Activated T-cell treated with anti-CD3 and anti-CD28 coated beads, Interleukin-2, amount 50 U/mL, for 72 hours (primary cell): ENCODE measurements around the gene COMTD1. TPM values are rescaled to one million over a fixed set of nuclear protein-coding genes. Genes with fewer than 3 reads are reported as not detected.
"Not testable (repeated sequence)": the region's sequence is repeated elsewhere in the genome, so short reads cannot be mapped to it uniquely, and the experiment has no call there.

ENCODE experiments used
- ATAC-seq, 2 donors: fragments of 150-1000 bp; cut with Tn5 transposase; replicated peaks in 1 of 2; 2 replicates each; pipeline ENCODE4 v1.10.0; 2021; ENCODE audit warnings: moderate library complexity in 2 of 2, mild to moderate bottlenecking in 1 of 2
- DNase-seq, 2 donors: peaks; one replicate each; pipeline ENCODE4 v3.0.0; 2021 to 2022; ENCODE audit warnings: mixed read lengths in 1 of 2
- H3K27ac Mint-ChIP-seq: one replicate; pipeline ENCODE4 v1.8.0; 2022; ENCODE audit warnings: mild to moderate bottlenecking, moderate library complexity, mixed read lengths
- H3K27me3 Mint-ChIP-seq: one replicate; pipeline ENCODE4 v1.8.0; 2022; ENCODE audit warnings: low read depth, mixed read lengths
- H3K36me3 Mint-ChIP-seq, 2 donors: one replicate each; pipeline ENCODE4 v1.8.0; 2022; ENCODE audit warnings: mixed read lengths in 2 of 2, mild to moderate bottlenecking in 1 of 2; ENCODE audit not compliant: insufficient read depth in 2 of 2
- H3K4me1 Mint-ChIP-seq: one replicate; pipeline ENCODE4 v1.8.0; 2022; ENCODE audit warnings: low read depth, mixed read lengths
- H3K4me3 Mint-ChIP-seq, 2 donors: one replicate each; pipeline ENCODE4 v1.8.0; 2022; ENCODE audit warnings: mild to moderate bottlenecking in 2 of 2, mixed read lengths in 2 of 2, moderate library complexity in 2 of 2
- H3K9me3 Mint-ChIP-seq, 2 donors: one replicate each; pipeline ENCODE4 v1.8.0; 2022; ENCODE audit warnings: mixed read lengths in 2 of 2
- total RNA-seq, 2 donors: library from RNA; stranded (reverse); gene quantifications; one replicate each; pipeline ENCODE4 v1.2.3, GENCODE V29; 2022

The COMTD1 gene
- total RNA-seq, 2 donors from 2014 or later: 26.7 to 31.2 TPM

- no peaks in the 10 kb centered on the region for H3K9me3 Mint-ChIP-seq
- H3K27me3 Mint-ChIP-seq: no peaks in the 10 kb centered on the region
- ATAC-seq (no peak), DNase-seq (no peak)
- peaks cover 26% of the 10 kb centered on the region for H3K4me1 Mint-ChIP-seq
- peaks cover 3 to 4% of the 10 kb centered on the region in 2 donors for H3K36me3 Mint-ChIP-seq
- H3K4me3 Mint-ChIP-seq: no peak overlapping the region
- H3K27ac Mint-ChIP-seq: no peak overlapping the region
Measured at GRCh38 chr10:75207079-75207856, 28.5 kb downstream of the COMTD1 start.

- H3K27me3 Mint-ChIP-seq, H3K36me3 Mint-ChIP-seq, H3K4me3 Mint-ChIP-seq, ATAC-seq, H3K9me3 Mint-ChIP-seq, DNase-seq, H3K27ac Mint-ChIP-seq: not testable (repeated sequence)
- peaks cover 19% of the 10 kb centered on the region for H3K4me1 Mint-ChIP-seq
Measured at GRCh38 chr10:75206638-75207037, 29.1 kb downstream of the COMTD1 start.

DNA sequence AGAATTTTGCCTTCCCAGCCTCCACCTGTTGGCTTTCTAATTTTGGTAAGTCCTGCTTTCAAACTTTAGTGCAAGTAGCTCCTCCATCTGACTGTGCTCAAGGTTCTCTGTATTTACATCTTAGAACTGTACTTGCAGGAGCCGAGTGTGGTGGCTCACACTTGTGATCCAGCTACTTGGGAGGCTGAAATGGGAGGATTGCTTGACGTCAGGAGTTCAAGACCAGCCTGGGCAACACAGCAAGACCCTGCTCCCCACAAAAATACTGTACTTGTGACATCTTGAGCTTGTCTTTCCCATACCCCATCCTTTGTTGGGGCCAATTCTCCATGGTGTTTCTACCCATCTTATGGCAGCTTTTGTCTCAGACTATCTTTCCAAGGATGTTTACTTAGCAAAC lies 29.8 kb downstream of the COMTD1 start:
- H3K4me3 Mint-ChIP-seq: no peak overlapping the region
- H3K9me3 Mint-ChIP-seq: no peaks in the 10 kb centered on the region
- peaks cover 16% of the 10 kb centered on the region for H3K4me1 Mint-ChIP-seq
- ATAC-seq (no peak), DNase-seq (no peak)
- peaks cover 0 to 1% of the 10 kb centered on the region in 2 donors for H3K36me3 Mint-ChIP-seq
- H3K27ac Mint-ChIP-seq: no peak overlapping the region
- no peaks in the 10 kb centered on the region for H3K27me3 Mint-ChIP-seq

DNA sequence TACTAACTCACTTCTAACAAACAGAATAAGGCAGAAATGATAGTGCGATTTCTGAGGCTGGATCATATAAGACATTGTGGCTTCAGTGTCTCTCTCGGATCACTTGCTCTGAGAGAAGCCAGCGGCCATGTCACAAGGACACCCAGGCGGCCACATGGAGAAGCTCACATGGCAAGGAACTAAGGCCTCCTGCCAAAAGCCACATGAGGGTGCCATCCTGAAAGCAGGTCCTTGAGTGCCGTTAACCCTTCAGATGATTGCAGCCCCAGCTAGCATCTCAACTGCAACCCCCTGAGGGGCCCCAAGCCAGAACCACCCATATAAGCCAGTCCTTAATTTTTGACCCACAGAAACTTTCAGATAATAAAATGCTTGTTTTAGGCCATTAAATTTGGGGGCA lies 32.0 kb downstream of the COMTD1 start:
- H3K4me3 Mint-ChIP-seq: no peak overlapping the region
- ATAC-seq (no peak), DNase-seq (no peak)
- H3K4me1 Mint-ChIP-seq: peaks cover 11% of the 10 kb centered on the region
- no peaks in the 10 kb centered on the region for H3K36me3 Mint-ChIP-seq
- no peak overlapping the region for H3K27ac Mint-ChIP-seq
- no peaks in the 10 kb centered on the region for H3K27me3 Mint-ChIP-seq
- no peaks in the 10 kb centered on the region for H3K9me3 Mint-ChIP-seq

DNA sequence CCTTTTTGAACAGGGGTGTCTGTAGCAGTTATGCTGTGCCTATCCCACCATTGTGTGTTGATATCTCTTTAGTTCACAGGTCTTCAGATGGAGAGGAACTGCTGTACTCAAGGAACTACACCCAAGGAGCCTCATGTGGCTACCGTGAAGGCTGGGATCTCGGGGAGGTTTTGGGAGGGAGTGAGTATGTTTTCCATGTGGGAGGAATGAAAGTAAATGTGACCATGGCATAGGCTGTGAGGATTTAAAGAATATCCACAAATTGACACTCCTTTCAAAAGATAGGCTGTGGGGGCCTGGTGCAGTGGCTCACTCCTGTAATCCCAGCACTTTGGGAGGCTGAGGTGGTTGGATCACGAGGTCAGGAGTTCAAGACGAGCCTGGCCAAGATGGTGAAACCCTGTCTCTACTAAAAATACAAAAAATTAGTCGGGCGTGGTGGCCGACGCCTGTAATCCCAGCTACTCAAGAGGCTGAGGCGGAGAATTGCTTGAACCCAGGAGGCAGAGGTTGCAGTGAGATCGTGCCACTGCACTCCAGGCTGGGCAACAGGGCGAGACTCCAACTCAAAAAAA lies 32.6 kb downstream of the COMTD1 start:
- not testable (repeated sequence) for DNase-seq, H3K36me3 Mint-ChIP-seq, H3K4me1 Mint-ChIP-seq, ATAC-seq, H3K4me3 Mint-ChIP-seq, H3K27me3 Mint-ChIP-seq, H3K27ac Mint-ChIP-seq, H3K9me3 Mint-ChIP-seq

- DNase-seq: no peak
- H3K9me3 Mint-ChIP-seq: no peaks in the 10 kb centered on the region
- H3K27ac Mint-ChIP-seq: no peak overlapping the region
- ATAC-seq: no peak
- H3K27me3 Mint-ChIP-seq: no peaks in the 10 kb centered on the region
- no peaks in the 10 kb centered on the region for H3K36me3 Mint-ChIP-seq
- no peaks in the 10 kb centered on the region for H3K4me1 Mint-ChIP-seq
- no peak overlapping the region for H3K4me3 Mint-ChIP-seq
Measured at GRCh38 chr10:75202321-75203045, 33.3 kb downstream of the COMTD1 start.

DNA sequence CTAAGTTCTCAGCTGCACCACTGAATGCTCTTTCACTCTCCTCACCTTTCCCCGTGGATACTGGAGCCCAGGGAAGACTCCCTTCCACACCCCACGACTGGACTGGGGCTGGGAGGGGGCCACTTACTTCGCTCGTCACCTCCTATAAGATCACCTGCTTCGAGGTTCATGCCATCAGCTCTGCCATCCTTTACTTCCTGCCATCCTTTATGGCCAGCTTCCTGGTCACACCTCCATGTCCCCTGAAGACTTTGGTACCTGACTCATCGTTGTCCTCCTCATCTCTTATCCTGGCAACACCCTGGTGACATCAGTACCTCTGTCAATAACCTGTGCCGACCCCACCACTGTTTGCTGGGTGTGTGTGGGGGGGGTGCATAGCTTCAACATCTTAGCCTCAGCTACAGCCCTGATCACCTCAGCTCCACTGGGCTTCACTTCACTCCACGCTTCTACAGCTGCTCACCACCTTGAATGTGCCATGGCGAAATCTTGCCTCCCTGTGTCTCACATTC lies 33.9 kb downstream of the COMTD1 start:
- no peak overlapping the region for H3K4me3 Mint-ChIP-seq
- no peaks in the 10 kb centered on the region for H3K36me3 Mint-ChIP-seq
- H3K27me3 Mint-ChIP-seq: no peaks in the 10 kb centered on the region
- ATAC-seq (no peak), DNase-seq (no peak)
- no peak overlapping the region for H3K27ac Mint-ChIP-seq
- no peaks in the 10 kb centered on the region for H3K9me3 Mint-ChIP-seq
- H3K4me1 Mint-ChIP-seq: no peaks in the 10 kb centered on the region

DNA sequence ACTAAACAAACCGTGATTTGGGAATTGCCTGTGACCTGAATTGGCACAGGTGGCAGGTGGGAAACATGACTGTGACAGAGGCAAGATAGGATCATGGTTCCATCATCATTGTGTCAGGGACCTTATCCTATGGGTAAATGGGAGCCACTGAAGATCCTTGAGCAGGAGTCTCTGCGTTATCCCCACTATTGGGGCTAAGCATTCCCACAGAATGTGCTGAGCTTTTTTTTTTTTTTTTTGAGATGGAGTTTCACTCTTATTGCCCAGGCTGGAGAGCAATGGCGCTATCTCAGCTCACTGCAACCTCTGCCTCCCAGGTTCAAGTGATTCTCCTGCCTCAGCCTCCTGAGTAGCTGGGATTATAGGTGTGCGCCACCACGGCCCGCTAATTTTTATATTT lies 35.8 kb downstream of the COMTD1 start:
- not testable (repeated sequence) for H3K27me3 Mint-ChIP-seq, H3K9me3 Mint-ChIP-seq, H3K4me3 Mint-ChIP-seq, H3K36me3 Mint-ChIP-seq, ATAC-seq, DNase-seq, H3K27ac Mint-ChIP-seq, H3K4me1 Mint-ChIP-seq

DNA sequence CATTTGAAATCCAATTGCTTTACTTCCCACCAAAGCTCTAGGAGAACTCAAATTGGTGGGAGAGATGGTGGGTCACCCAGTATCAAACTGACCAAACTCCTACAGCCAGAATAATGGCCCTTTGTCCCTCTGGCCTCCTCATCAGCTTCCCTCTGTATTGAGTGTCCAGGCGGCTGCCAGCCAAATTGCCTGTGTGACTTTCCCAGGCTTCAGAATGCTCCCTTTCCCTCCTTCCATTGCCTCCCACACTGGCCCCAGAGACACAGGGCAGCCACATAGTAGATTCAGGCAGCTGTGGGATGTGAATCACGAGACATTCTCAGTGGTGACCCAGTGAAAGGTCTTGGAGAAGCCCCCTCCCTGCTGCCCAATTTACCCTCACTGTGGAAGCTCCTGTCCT lies 37.9 kb downstream of the COMTD1 start:
- Mint-ChIP-seq H3K27me3 (no peaks in the 10 kb centered on the region), H3K36me3 (no peaks in the 10 kb centered on the region), H3K27ac (no peak overlapping the region), H3K9me3 (no peaks in the 10 kb centered on the region), H3K4me1 (no peaks in the 10 kb centered on the region), H3K4me3 (no peak overlapping the region)
- no peak for DNase-seq
- ATAC-seq: no peak

GRCh38 chr10:75197066-75197465 lies 38.7 kb downstream of the COMTD1 start:
- Mint-ChIP-seq H3K4me3 (no peak overlapping the region), H3K36me3 (no peaks in the 10 kb centered on the region), H3K27me3 (no peaks in the 10 kb centered on the region), H3K9me3 (no peaks in the 10 kb centered on the region), H3K27ac (no peak overlapping the region), H3K4me1 (no peaks in the 10 kb centered on the region)
- DNase-seq (no peak), ATAC-seq (no peak)

GRCh38 chr10:75195035-75195763 lies 40.6 kb downstream of the COMTD1 start:
- no peak overlapping the region for H3K27ac Mint-ChIP-seq
- no peak for ATAC-seq

GRCh38 chr10:75194625-75195024 lies 41.1 kb downstream of the COMTD1 start:
- not testable (repeated sequence) for H3K4me3 Mint-ChIP-seq, ATAC-seq, DNase-seq, H3K9me3 Mint-ChIP-seq, H3K4me1 Mint-ChIP-seq, H3K27me3 Mint-ChIP-seq, H3K36me3 Mint-ChIP-seq, H3K27ac Mint-ChIP-seq

More at GRCh38 chr10:75195035-75195763, 40.6 kb downstream of the COMTD1 start:
- Mint-ChIP-seq H3K4me1 (no peaks in the 10 kb centered on the region), H3K36me3 (no peaks in the 10 kb centered on the region), H3K4me3 (no peak overlapping the region), H3K27me3 (no peaks in the 10 kb centered on the region), H3K9me3 (no peaks in the 10 kb centered on the region)
- no peak for DNase-seq
